Central memory CD4-positive, alpha-beta T cell (primary cell): Measurements from ENCODE around the gene UBQLN3.
A peak's percentile ranks its signal among the peaks of the same experiment; 100 is the strongest.

Source experiments
- DNase-seq: peaks from one replicate; pipeline ENCODE4 v3.0.0; 2022

The UBQLN3 gene

DNA sequence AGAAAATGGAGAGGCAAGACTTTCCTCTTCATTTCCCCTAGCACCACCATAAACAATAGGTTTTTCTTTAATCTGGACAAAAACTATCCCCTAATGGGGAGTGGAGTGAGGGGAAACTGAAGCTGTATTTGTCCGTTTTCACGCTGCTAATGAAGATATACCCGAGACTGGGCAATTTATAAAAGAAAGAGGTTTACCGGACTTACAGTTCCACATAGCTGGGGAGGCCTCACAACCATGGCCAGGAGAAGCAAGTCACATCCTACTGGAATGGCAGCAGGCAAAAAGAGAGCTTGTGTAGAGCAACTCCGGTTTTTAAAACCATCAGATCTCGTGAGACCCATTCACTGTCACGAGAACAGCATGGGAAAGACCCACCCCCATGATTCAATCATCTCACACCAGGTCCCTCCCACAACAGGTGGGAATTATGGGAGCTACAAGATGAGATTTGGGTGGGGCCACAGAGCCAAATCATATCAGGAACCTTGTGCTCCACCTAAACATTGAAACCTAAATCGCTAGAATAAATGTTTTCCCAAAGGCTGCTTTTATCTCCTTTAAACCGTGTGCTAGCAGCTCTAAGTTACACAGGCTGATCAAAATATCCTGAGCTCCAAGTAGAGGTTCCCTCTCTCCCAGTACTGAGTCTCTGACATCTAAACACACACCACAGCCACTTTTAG is 4.3 kb downstream of the UBQLN3 start:
- no peak for DNase-seq

DNA sequence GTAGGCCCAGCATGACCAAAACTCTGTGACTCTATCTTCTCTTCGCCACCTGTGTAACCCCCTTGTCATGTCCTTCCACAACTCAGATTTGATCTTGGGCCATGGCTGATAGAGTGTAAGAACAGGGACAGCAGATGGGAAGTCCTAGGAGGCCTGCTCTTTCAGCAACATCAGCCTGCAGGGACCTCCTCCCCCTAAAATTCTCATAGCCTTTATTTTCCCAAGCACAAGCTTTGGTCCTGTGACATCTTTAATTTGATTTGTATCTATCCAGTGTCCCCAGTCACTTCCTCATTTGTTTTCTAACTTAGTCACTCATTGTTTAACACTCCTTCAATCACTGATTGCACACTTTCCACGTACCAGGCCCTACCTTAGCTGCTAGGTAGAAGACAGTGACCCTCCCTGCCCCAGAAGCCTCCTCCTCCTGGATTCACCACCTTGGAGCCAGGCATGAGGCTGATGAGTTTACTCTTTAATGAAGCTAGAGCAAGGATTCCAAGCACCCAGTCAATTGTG is 5.3 kb downstream of the UBQLN3 start:
- no peak for DNase-seq

DNA sequence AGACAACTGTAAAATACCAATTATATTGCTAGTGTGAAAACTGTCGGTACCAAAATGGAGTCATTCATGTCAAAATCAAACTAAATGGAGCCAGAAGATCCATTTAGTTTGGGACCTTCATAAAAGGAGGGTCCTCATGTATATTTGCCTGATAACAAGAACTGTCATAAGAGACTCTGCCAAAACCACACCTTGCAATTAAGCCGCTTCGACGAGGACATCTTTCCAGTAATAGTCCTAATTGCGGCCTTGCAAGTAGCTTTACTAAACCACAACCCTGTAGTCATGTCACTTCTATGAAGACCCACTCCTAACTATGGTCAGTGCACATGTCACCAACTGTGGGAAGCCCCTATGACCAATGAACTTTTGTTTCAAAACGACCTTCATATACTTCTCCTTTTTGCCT is 9.4 kb downstream of the UBQLN3 start:
- DNase-seq, result no peak

DNA sequence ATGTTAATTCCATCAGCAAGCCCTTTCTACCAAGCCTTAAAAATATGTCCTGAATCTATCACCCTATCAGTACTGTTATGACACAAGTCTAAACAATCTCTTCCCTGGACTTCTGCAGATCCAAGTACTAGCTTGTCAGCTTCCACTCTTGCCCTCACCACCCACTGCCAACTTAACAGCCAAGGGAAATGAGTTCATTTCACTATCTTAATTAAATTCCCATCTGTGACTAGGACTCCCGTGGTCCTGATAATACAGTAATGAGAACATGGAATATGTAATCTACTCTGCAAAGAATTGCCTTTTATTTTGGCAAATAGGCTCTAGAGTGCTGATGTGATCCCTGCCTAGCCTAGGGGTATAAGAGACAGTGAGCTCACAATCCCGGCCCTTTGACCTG is 10.1 kb downstream of the UBQLN3 start:
- no peak for DNase-seq

DNA sequence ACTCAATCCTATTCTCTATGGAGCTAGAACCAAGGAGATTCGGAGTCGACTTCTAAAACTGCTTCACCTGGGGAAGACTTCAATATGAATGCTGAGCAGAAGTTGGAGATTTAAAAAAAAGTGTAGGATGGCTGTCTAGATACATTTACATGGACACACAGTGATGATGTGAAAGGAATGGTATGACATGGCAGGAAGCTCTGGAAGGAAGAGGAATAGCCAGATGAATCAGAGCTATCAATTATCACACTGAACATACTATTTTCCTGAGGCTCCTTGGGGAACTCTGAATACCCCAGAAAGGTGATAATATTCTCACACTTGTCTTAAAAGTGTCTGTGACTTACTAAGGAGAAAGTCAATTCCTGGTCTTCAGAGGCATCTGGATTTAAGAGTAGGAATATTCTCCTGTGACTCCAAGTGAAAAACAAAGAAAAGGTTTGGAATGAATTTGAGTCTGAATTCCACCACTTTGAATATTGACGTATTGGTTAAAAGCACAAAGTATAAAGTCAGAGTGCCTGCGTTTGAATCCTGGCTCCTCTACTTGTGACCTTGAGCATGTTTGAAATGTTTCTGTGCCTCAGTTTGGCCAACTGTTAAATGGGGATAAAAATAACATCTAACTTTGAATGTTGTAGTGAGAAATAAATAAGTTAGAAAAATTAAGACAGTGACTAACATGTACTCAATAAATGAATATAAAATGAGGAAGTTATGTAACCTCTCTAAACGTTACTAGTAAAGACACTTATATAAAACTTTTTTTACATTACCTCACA is 20.0 kb downstream of the UBQLN3 start:
- no peak for DNase-seq

DNA sequence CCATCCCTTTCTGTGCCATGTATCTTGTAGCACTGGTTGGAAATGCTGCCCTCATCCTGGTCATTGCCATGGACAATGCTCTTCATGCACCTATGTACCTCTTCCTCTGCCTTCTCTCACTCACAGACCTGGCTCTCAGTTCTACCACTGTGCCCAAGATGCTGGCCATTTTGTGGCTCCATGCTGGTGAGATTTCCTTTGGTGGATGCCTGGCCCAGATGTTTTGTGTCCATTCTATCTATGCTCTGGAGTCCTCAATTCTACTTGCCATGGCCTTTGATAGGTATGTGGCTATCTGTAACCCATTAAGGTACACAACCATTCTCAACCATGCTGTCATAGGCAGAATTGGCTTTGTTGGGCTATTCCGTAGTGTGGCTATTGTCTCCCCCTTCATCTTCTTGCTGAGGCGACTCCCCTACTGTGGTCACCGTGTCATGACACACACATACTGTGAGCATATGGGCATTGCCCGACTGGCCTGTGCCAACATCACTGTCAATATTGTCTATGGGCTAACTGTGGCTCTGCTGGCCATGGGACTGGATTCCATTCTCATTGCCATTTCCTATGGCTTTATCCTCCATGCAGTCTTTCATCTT is 20.9 kb downstream of the UBQLN3 start:
- DNase-seq, result no peak

DNA sequence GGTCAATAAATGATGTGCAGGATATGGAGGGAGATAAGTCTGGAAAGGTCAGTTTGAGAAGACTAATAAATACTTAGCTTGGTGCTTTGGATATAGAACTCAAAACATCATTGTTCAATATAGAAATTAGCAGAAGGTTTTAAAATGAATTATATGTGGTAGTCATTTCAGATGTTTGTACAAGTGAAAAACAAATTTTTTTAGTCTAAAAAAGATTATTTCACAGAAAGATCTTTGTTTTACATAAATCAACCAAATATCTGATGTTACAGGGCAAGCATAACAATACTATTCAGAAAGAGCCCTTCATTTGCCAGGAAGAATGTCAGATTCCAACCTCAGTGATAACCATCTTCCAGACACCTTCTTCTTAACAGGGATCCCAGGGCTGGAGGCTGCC is 21.4 kb downstream of the UBQLN3 start, which contains the start of gene OR52D1:
Gene OR52D1, plus strand, starts transcription at position 301 of the 400 bp plus-strand sequence. Its CDS starts 22 bp downstream, at position 323.
- no peak for DNase-seq

DNA sequence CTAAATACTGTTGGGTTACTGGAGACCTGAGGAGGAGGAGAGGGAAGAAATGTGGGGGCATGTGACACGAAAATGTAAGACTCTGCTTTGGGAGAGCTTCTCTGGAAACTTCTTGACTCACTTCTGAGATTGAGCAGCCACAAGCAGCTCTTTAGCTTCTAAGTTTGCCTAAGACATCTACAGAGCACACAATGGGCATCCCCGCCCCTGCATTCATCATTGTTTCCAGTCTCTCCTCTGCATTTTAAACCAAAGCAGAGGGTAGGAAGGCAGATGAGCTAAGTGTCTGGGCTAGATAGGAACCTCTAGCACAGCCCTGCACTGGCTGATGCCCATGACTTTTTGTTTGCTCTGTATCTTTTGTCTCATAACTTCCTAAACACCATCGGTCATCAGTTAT is 23.3 kb downstream of the UBQLN3 start:
- no peak for DNase-seq

DNA sequence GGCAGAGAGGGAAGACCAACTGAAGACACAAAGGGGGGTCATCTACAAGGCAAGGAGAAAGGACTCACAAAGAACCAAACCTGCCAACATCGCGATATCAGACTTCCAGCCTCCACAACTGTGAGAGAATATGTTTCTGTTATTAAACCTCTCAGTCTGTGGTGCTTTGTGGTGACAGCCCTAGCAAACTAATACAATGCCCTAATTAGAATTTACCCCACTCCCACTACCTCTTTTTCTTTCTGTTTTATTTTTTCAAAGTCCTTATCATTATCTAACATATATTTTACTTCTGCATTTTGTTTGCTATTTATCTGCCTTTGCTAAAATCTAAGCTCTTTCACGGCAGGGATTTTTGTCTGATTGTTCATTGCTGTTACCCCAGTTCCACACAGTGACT is 23.8 kb downstream of the UBQLN3 start:
- no peak for DNase-seq

DNA sequence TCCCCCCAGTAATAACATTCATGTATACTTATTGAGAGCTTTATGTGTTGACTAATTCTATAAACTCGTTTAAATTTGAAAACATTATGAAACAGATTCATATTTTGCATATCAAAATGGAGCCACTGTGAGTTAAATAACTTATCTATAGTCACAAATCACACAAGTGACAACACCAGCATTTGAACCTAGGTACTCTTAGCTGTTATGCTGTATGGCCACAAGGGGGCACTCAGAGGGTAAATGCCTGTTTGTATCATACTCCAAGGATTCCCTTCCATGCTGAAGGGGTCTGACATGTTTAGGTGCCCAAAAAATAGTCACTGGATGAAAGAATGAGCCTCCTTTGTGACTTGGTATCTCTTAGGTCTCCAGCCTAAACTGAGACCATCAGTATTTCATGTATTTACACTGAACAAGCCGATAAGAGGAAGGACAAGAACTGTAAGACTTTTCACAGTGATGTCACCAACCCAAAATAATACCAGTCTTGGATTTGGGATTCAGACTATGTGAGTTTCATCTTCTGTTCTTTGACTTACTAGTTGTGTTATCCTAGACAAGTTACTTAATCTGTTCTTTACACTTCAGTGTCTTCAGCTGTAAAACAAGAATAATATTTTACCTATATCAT is 33.5 kb downstream of the UBQLN3 start:
- peak; percentile 10 for DNase-seq

DNA sequence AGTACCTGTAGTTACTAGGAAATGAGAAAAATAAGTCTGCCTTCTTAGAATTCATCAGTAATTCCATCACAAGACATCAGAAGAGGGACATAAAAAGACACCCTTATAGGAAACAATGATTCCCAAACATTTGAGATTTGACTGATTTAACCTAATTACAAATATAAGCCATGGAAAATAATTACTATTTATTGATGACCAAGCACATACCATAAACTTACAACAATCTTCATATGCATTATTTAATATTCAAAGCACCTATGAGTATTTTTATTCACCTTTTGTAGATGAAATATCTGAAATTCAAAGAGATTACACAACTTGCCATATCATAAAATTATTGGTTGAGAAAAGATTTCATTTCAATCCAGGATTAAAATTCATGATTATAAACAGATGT is 35.8 kb downstream of the UBQLN3 start:
- no peak for DNase-seq

DNA sequence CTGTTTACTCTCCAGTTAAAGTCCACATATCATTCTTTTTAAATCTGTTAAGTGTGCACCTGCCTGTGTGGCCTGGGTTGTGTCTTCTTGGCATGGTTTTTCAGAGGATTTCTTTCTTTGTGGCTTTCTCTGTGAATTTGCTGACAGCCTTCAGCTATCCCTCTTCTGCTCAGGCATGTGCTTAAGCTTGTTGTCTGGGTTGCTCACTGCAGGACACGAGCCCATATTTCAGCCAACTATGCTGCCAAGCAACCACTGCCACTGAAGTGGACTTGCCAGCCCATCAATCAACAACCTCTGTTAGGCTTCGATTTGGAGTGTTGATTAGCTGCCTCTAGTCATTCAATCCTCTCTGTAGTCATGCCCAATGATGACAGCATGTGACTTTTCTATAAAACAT is 42.2 kb downstream of the UBQLN3 start:
- no peak for DNase-seq

DNA sequence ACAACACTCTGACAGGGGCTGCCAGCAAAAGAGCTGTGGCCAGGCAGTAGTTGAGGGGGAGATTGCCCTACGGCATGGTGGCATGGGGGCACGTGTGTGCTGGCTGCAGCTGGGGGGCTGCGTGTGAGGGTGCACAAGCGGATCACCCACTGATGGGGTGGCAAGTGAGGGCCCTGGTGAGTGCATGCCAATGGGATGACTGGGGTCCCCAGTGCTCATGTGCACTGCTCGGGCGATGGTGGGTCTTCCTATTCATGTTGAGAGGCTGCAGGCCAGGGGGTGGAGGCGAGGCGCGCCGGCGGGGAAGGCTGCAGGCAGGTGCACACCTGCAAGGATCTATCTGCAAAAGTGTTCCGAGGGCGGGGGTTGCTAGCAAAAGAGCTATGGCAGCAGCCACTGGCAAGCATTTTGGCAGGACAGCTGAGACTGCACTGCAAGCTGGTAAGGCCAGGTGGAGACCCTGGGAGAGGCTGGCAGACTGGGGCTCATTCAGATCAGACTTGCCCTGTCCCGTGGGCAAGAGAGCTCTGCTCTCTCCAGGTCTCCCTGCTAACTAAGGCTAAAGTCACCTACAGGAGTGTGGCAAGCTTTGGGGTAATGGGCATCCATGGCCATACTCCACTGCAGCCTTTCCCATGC is 48.7 kb downstream of the UBQLN3 start:
- DNase-seq, result no peak
